GM18870 (cell line): Measurements from ENCODE around the gene CTR9.
"Not testable (repeated sequence)": the region's sequence is repeated elsewhere in the genome, so short reads cannot be mapped to it uniquely, and the experiment has no call there.

Experiments used
- ATAC-seq: cut with Tn5 transposase; IDR thresholded peaks from one replicate; pipeline ENCODE4 v1.9.1; 2021; ENCODE audit warnings: moderate library complexity; ENCODE audit not compliant: unreplicated experiment

The CTR9 gene

GRCh38 chr11:10813945-10814344 lies 62.9 kb downstream of the CTR9 start:
- no peak for ATAC-seq

GRCh38 chr11:10818594-10818993 lies 67.5 kb downstream of the CTR9 start:
- ATAC-seq: no peak

DNA sequence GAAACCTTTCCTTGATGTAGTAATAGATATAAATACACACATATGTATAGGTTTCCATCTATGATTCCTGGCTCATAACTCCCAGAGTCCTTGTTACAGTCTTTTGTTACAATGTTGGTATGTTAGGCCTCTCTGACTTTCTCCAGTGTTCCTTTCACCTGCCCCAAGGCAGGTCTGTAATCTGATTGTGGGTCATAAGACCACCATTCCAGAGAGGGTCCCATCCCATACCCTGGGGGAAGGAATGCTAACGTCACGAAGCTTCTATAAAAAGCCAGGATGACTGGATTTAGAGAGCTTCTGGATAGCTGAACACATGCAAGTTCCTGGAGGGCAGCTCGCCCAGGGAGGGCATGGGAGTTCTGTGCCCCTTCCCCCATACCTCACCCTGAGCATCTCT lies 71.4 kb downstream of the CTR9 start:
- ATAC-seq: not testable (repeated sequence)

DNA sequence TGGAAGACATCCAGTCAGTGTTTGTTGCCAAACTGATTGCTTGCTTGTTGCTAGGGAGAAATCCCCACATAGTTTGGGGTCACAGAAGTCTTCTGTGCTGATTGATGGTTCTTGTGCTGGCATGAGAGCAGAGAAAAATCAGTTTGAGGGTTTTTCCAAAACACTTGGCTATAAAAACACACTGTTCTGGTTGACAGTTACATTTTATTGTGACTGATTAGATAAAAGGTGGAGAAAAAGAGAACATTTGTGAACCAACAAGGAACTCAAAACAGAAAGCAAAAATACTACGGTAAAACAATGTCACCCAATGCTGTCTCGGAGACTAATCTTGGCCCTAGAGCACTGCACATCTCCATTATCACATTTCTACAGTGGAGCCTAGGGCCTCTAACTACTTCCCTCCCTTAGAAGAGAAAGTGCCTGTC lies 72.1 kb downstream of the CTR9 start:
- no peak for ATAC-seq

DNA sequence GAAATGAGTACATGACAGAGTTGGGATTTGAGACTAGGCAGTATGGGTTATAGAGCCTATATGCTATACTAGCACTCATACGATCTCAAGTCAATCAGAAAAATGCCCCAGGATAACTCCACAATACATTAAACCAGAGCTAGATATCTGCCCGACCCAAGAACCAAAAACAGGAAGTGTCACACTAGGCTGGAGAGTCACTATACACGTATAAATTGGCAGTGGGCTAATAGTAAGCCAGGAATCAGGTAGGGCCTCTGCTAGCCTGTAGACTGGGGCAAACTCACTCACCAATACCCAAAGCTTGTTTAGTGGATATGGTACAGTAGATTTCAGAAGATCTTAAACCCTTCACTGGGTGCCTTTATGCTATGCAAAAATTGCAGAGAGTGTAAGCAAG lies 73.8 kb downstream of the CTR9 start:
- ATAC-seq: no peak

DNA sequence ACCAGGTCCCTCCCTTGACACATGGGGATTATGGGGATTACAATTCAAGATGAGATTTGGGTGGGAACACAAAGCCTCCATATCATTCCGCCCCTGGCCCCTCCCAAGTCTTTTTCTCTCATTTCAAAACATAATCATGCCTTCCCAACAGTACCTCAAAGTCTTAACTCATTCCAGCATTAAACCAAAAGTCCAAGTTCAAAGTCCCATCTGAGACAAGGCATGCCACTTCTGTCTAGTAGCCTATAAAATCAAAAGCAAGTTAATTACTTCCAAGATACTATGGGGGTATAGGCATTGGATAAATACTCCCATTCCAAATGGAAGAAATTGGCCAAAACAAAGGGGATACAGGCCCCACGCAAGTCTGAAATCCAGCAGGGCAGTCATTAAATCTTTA lies 77.4 kb downstream of the CTR9 start:
- ATAC-seq: no peak

DNA sequence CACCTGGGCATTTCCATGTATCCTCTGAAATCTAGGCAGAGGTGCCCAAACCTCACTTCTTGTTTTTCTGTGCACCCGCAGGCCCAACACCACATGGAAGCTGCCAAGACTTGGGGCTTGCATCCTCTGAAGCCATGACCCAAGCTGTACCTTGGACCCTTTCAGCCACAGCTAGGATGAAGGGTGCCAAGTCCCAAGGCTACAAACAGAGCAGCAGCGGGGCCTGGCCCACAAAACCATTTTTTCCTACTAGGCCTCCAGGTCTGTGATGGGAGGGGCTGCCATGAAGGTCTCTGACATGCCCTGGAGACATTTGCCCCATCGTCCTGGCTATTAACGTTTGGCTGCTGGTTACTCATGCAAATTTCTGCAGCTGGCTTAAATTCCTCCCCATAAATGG lies 78.1 kb downstream of the CTR9 start:
- ATAC-seq: no peak
